GM20431 (cell line): Measurements from ENCODE around the gene PTGIS.
"Not testable (repeated sequence)": the region's sequence is repeated elsewhere in the genome, so short reads cannot be mapped to it uniquely, and the experiment has no call there.

Source experiments
- in situ Hi-C: fragments of 300-500 bp; cut with MseI, MboI; formaldehyde crosslinking; loops from one replicate; pipeline ENCODE4 v1.15.0; 2020; ENCODE audit warnings: low sequenced_read_pairs; ENCODE audit not compliant: unreplicated experiment

The PTGIS gene

DNA sequence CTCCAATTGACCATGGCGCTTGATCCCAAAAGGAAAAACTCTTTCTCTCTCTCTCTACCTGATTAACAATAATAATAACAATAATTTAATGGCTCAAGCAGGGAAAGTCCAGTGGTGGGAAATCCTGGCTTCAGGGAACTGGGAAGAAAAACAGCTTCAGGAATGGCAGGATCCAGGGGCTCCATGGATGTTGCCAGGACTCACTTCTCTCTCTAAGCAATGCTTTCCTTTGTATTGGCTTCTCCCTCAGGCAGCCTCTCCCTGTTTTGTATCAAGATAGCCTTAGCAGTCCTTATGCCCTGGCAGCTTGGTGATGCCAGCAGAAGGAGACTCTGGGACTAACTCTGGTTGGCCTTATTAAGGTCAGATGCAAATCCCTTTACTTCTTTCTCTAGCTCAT is 13.5 kb upstream of the PTGIS start:
- in situ Hi-C loops: no loop called here

DNA sequence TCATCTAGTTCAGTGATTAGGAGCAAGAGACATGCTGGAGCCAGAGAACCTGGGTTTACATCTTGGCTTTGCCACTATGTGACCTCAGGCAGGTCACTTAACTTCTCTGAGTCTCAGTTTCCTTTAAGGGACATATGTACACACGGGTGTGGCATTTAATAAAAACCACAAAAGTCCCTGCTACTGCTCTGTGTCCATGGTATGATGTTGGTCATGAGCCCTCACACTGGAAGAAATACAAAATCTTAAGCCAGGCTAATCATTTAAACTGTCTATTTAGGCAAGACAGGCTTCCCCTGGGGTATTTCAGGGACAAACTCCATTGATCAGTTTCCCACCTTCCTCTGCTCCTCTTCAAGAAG is 12.9 kb upstream of the PTGIS start:
- in situ Hi-C loops: no loop called here

DNA sequence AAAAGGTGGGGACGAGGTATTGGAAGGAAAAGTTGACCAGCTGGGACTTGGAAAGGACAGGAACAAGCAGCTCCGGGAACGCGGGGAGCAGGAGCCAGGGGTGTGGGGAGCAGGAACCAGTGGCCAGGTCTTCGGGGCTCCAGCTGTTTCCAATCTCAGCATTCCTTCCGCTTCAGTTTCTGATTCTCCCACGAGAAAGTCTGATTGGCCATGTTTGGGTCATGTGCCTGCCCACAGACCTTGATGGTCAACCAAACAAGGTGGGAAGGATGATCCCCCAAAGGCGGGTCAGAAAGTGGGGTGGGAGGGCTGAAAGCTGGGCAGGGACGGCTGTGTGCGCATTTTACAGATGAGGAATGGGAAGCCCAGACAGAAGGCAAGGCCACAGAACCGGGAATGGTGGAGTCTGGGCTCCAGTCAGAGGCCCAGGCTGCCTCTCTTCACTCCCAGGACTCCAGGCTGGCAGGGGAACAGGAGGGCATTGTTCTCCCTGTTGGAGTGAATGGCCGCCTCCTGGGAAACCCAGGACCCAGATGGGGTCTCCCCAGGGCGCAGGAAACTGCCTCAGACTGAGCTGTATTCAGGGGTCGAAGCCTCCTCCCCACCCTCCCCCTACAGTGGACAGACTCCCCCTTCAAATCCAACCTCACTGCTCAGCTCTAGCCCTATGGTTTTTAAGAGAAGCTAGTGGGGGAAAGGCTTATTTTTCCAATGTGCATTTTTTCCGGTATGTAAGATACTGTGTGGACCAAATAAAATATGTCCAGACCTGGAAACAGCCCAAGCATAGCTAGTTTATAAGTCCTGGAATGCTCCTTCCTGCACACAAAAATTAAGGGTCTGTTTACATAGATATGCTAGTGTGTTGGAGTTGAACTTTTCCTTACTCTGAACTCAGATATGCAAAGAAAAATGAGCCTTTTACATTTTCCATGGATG is 12.2 kb upstream of the PTGIS start:
- in situ Hi-C loops: no loop called here

GRCh38 chr20:49579195-49579594 is 11.3 kb upstream of the PTGIS start:
- in situ Hi-C loops: no loop called here

- in situ Hi-C loops: no loop called here
These were observed 10.5 kb upstream of the PTGIS start for GRCh38 chr20:49578436-49578835.

GRCh38 chr20:49575551-49576060 is 7.7 kb upstream of the PTGIS start:
- in situ Hi-C loops: no loop called here

- in situ Hi-C loops: no loop called here
These were observed 6.0 kb upstream of the PTGIS start for GRCh38 chr20:49573900-49574416.

- in situ Hi-C loops: no loop called here
These were observed 4.9 kb upstream of the PTGIS start for GRCh38 chr20:49572857-49573256.

GRCh38 chr20:49571553-49571835 is 3.6 kb upstream of the PTGIS start:
- in situ Hi-C loops: no loop called here

GRCh38 chr20:49570828-49571552 is 3.1 kb upstream of the PTGIS start:
- in situ Hi-C loops: no loop called here

DNA sequence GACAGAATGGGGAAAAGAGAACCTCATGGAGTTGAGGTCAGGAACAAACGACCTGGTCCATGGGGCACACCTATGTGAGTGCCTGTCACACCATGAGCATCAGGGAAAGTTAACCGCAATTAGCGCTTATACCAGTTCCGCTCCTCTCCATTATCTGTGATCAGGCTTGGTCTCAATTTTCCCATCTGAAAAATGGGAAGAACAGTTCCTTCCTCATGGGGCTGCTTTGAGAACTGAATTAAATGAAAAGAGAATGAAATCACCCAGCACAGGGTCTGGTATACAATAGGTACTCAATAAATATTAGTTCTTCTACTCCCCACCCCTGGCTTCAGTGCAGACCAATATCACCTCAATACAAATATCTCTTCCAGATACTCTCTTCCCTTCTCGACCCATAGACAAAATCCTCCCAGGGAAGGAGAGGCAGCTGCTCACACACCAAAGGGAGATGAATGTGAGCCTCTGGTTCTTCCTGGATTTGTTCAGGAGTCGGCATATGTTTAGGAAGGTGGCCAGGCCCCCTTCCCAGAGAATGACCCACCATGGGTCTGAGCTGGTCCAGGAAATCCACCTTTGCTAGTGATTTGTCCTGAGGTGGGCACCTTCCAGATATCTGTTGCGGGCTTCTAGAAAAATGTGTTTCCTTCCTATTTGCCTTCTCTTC is 2.4 kb upstream of the PTGIS start:
- in situ Hi-C loops: no loop called here

GRCh38 chr20:49569411-49570115 is 1.6 kb upstream of the PTGIS start:
- in situ Hi-C loops: no loop called here

- in situ Hi-C loops: no loop called here
These were observed 578 bp upstream of the PTGIS start for GRCh38 chr20:49568278-49569151.

DNA sequence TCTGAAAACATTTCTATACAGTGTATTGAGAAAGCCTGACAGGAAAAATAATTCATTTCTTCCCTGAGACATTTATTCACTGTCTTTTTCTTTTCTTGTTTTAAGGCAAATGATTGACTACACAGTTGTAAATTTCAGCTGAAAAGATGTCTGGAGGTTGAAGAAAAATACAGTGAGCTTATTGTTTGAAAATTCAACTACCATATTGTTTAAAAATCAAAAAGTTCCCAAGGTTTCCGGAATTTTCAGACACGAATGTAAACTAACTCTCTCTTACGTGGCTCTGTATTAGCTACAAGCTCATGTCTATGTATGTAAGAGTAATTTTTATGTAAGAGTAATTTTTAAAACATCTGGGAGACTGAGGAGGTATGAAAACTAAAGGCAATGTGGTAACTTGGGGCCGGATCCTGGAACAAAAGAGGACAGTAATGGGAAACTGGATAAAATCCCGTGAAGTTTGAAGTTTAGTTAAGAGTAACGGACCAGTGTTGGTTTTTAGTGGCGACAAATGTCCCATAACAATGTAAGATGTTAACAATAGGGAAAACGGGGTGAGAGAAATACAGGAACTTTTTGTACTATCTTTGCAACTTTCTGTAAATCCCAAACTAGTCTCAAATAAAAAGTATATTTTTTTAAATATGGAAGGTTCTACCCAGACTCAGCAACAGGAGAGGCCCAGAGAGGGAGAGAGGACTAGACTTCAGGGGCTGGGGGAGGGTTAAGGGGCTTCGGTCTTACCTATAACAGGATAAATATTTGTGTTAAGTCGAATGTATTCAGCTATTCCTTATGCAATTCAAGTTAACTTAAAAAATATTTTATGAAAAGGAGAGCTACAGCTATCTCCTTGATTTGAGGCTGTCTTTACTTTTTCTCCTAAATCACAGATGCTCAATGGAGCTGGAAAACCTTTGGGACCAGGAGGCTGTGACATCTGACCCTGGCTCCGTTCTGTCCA is 1.3 kb downstream of the PTGIS start:
- in situ Hi-C loops: no loop called here

GRCh38 chr20:49564991-49565390 is 2.9 kb downstream of the PTGIS start:
- in situ Hi-C loops: not testable (repeated sequence)

GRCh38 chr20:49563015-49563980 is 4.6 kb downstream of the PTGIS start:
- in situ Hi-C loops: no loop called here
